NB4 (cell line): ENCODE results near the gene UNC13C.

ENCODE experiments used
- CTCF ChIP-seq: IDR thresholded peaks from one replicate; pipeline ENCODE4 v1.5.1; 2012; ENCODE audit warnings: low read depth, low read length
- MYC ChIP-seq: IDR thresholded peaks from 2 replicates; pipeline ENCODE4 v1.6.1; 2011; ENCODE audit warnings: low read depth, low read length
- POLR2A ChIP-seq: IDR thresholded peaks from 2 replicates; pipeline ENCODE4 v1.6.1; 2011; ENCODE audit warnings: mild to moderate bottlenecking; ENCODE audit not compliant: insufficient read length; ENCODE audit errors: extremely low read depth

DNA sequence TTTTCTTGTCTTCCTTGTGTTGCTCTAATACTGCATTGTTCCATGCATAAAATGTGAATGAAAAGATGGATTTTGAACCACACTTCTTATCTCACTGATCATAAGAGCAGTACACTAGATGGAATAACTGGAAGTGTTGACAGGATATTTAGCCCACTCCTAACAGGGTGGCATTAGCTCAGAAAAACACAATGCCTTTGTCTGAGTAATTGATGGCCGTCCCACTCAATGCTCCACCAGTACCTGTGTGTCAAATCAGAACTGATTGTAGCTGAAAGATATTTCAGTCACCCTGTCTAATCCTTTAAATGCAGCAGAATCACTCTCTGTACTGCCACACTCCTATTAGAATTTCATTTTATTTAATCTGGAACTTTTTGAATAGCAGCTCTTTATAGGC is 526.5 kb downstream of the UNC13C start:
- TF ChIP-seq CTCF, result no peak
- no peak for TF ChIP-seq POLR2A
- TF ChIP-seq MYC, result no peak
